ENCODE results near the gene CHCHD3.

CHCHD3 gene

GRCh38 chr7:132793474-132793873 lies 288.4 kb downstream of the CHCHD3 start:
- Histone ChIP-seq H3K27ac (ENCODE audit: extremely low read depth, low read depth, low read length) (no peak overlapping the region), H3K4me1 (ENCODE audit: control insufficient read depth, insufficient read depth, low read length) (no peaks in the 10 kb centered on the region), H3K36me3 (ENCODE audit: control insufficient read depth in 2 of 2, insufficient read depth in 1 of 2, low read length in 2 of 2) (peaks cover 0 to 22% of the 10 kb centered on the region in 2 experiments; a peak in 1 of 3 replicates), H3K9me3 (ENCODE audit: control insufficient read depth, insufficient read depth, low read depth, low read length) (no peaks in the 10 kb centered on the region), H3K4me3 (ENCODE audit: low read depth, low read length) (no peak overlapping the region)
- CTCF ChIA-PET, result interaction anchor here (0.6 kb wide), 1 partner anchor 138 kb away, joined by 3 read pairs; no protein-coding TSS in a partner anchor
- TF ChIP-seq ZNF768 (tag by site-specific recombination; IDR thresholded peaks at IDR 0.05) (no peak), ZNF843 (tag by site-specific recombination; IDR thresholded peaks at IDR 0.05) (no peak), ZNF530 (tag by site-specific recombination; IDR thresholded peaks at IDR 0.05; ENCODE audit: low read depth) (no peak), ZNF214 (tag by site-specific recombination; IDR thresholded peaks at IDR 0.05; ENCODE audit: borderline replicate concordance) (no peak), KLF7 (tag by site-specific recombination; IDR thresholded peaks at IDR 0.05; ENCODE audit: borderline replicate concordance) (no peak), ZNF426 (tag by site-specific recombination; IDR thresholded peaks at IDR 0.05) (no peak), ZNF398 (tag by site-specific recombination; IDR thresholded peaks at IDR 0.05) (no peak), ZSCAN4 (tag by site-specific recombination; IDR thresholded peaks at IDR 0.05) (no peak), ZNF266 (tag by site-specific recombination; IDR thresholded peaks at IDR 0.05; ENCODE audit: low read depth) (no peak), ZBTB6 (tag by site-specific recombination; IDR thresholded peaks at IDR 0.05) (no peak), ZNF157 (tag by site-specific recombination; IDR thresholded peaks at IDR 0.05) (no peak), ZNF558 (tag by site-specific recombination; IDR thresholded peaks at IDR 0.05) (no peak), ZNF544 (tag by site-specific recombination; IDR thresholded peaks at IDR 0.05) (no peak), ZNF146 (tag by site-specific recombination; IDR thresholded peaks at IDR 0.05) (no peak)
- POLR2A ChIA-PET, result no interaction called here

- ChIA-PET POLR2A (no interaction called here), CTCF (no interaction called here)
- no peak for TF ChIP-seq ZNF610 (tag by site-specific recombination; IDR thresholded peaks at IDR 0.05; ENCODE audit: borderline replicate concordance)
- TF ChIP-seq ZNF529 (tag by site-specific recombination; IDR thresholded peaks at IDR 0.05; ENCODE audit: insufficient replicate concordance), result no peak
- TF ChIP-seq ZNF350 (tag by site-specific recombination; IDR thresholded peaks at IDR 0.05), result no peak
- TF ChIP-seq ZNF624 (tag by site-specific recombination; IDR thresholded peaks at IDR 0.05), result no peak
- no peak for TF ChIP-seq PRDM10 (tag by site-specific recombination; IDR thresholded peaks at IDR 0.05)
- TF ChIP-seq PATZ1 (tag by site-specific recombination; IDR thresholded peaks at IDR 0.05), result no peak
- Histone ChIP-seq H3K4me1 (ENCODE audit: control insufficient read depth, insufficient read depth, low read length) (no peaks in the 10 kb centered on the region), H3K4me3 (ENCODE audit: low read depth, low read length) (no peak overlapping the region), H3K36me3 (ENCODE audit: control insufficient read depth in 2 of 2, insufficient read depth in 1 of 2, low read length in 2 of 2) (peaks cover 0 to 25% of the 10 kb centered on the region in 2 experiments; a peak in 1 of 3 replicates), H3K9me3 (ENCODE audit: control insufficient read depth, insufficient read depth, low read depth, low read length) (no peaks in the 10 kb centered on the region), H3K27ac (ENCODE audit: extremely low read depth, low read depth, low read length) (no peak overlapping the region)
These were observed 290.9 kb downstream of the CHCHD3 start for GRCh38 chr7:132791036-132791435.
